Activated T-helper 1 cell treated with Interleukin-2 at 50 U/mL for 16 hours (primary cell): ENCODE data around the gene PEX16.
A peak's percentile ranks its signal among the peaks of the same experiment; 100 is the strongest.

Experiments
- DNase-seq: peaks from one replicate; pipeline ENCODE4 v3.0.0-alpha.2; 2020; ENCODE audit warnings: low read depth

PEX16 gene

GRCh38 chr11:45897556-45897955, 20.1 kb downstream of the PEX16 start:
- no peak for DNase-seq

- DNase-seq, result no peak
Measured at GRCh38 chr11:45896422-45896984, 21.2 kb downstream of the PEX16 start.

- DNase-seq, result no peak
Measured at GRCh38 chr11:45895553-45896259, 22.0 kb downstream of the PEX16 start.

GRCh38 chr11:45894555-45895247, 23.0 kb downstream of the PEX16 start:
- DNase-seq, result no peak

GRCh38 chr11:45892856-45893255, 24.8 kb downstream of the PEX16 start:
- no peak for DNase-seq

- no peak for DNase-seq
Measured at GRCh38 chr11:45890886-45891550, 26.7 kb downstream of the PEX16 start.

- DNase-seq, result no peak
Measured at GRCh38 chr11:45889966-45890365, 27.7 kb downstream of the PEX16 start.

GRCh38 chr11:45889555-45889954, 28.1 kb downstream of the PEX16 start:
- DNase-seq, result no peak

- DNase-seq, result no peak
Measured at GRCh38 chr11:45887587-45887986, 30.1 kb downstream of the PEX16 start.

GRCh38 chr11:45886816-45887520, 30.7 kb downstream of the PEX16 start:
- no peak for DNase-seq

- DNase-seq, result no peak
Measured at GRCh38 chr11:45885921-45886721, 31.6 kb downstream of the PEX16 start.

GRCh38 chr11:45885274-45885920, 32.3 kb downstream of the PEX16 start, which contains the start of gene MAPK8IP1:
MAPK8IP1 (plus strand) TSS chr11:45885651; CDS start chr11:45885821, 170 bp downstream.
- DNase-seq, result peak; percentile 33

- DNase-seq, result no peak
Measured at GRCh38 chr11:45884596-45885185, 33.0 kb downstream of the PEX16 start.

GRCh38 chr11:45881708-45882368, 35.8 kb downstream of the PEX16 start:
- no peak for DNase-seq

- no peak for DNase-seq
Measured at GRCh38 chr11:45880772-45881570, 36.7 kb downstream of the PEX16 start.

- no peak for DNase-seq
Measured at GRCh38 chr11:45879803-45880686, 37.6 kb downstream of the PEX16 start.

- no peak for DNase-seq
Measured at GRCh38 chr11:45877845-45878244, 39.8 kb downstream of the PEX16 start.

- no peak for DNase-seq
Measured at GRCh38 chr11:45877221-45877620, 40.5 kb downstream of the PEX16 start.
